ENCODE measurements around the gene BMPR1B. TPM values are rescaled to one million over a fixed set of nuclear protein-coding genes. Genes with fewer than 3 reads are reported as not detected.
"Not testable (repeated sequence)": the region's sequence is repeated elsewhere in the genome, so short reads cannot be mapped to it uniquely, and the experiment has no call there.

Gene BMPR1B
- total and polyA plus RNA-seq, 12 donors: 0.04 to 7.8 (median 2.5) TPM

- H3K4me3 ChIP-seq: no peak overlapping the region
- TF ChIP-seq CTCF (IDR thresholded peaks at IDR 0.05): no peak
- DNase-seq (no peak), ATAC-seq (no peak)
- intact Hi-C loops (cut with DNase I): no loop called here
- no peaks in the 10 kb centered on the region for H3K36me3 ChIP-seq
- H3K4me1 ChIP-seq: no peaks in the 10 kb centered on the region
- peaks cover 0 to 8% (median 0%) of the 10 kb centered on the region in 11 donors for H3K9me3 ChIP-seq
- WGBS, 2 donors: 75 to 80% methylated on average over 1 of the region's 1 CpG
- no peak overlapping the region for H3K27ac ChIP-seq
- no peaks in the 10 kb centered on the region for H3K27me3 ChIP-seq
These were observed 75.6 kb downstream of the BMPR1B start for GRCh38 chr4:94833394-94833793.

DNA sequence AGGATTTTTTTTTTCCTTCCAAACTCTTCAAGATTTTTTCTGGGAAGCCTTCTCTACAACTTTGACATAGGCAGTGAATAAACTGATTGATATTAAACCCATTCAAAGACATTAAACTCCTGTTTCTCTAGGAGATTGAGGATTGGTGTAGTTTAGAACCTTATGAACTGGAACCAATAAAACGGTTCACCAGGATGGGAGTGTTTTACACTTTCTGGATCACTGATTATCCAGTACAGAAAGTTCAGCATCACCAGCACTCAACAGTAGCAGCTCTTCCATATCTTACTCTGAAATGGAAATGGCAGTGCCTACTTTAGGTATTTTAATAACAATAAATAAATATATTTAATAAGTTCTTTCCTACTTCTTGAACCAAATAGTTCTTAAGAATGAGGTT lies 76.7 kb downstream of the BMPR1B start:
- H3K27ac ChIP-seq: no peak overlapping the region
- peaks cover 0 to 8% (median 0%) of the 10 kb centered on the region in 11 donors for H3K9me3 ChIP-seq
- no peaks in the 10 kb centered on the region for H3K36me3 ChIP-seq
- no peak for TF ChIP-seq CTCF (IDR thresholded peaks at IDR 0.05)
- intact Hi-C loops (cut with DNase I): no loop called here
- no peaks in the 10 kb centered on the region for H3K4me1 ChIP-seq
- no peak for ATAC-seq
- H3K4me3 ChIP-seq: no peak overlapping the region
- no peaks in the 10 kb centered on the region for H3K27me3 ChIP-seq
- WGBS, 2 donors: 71 to 84% methylated on average over 1 of the region's 1 CpG
- DNase-seq: no peak

DNA sequence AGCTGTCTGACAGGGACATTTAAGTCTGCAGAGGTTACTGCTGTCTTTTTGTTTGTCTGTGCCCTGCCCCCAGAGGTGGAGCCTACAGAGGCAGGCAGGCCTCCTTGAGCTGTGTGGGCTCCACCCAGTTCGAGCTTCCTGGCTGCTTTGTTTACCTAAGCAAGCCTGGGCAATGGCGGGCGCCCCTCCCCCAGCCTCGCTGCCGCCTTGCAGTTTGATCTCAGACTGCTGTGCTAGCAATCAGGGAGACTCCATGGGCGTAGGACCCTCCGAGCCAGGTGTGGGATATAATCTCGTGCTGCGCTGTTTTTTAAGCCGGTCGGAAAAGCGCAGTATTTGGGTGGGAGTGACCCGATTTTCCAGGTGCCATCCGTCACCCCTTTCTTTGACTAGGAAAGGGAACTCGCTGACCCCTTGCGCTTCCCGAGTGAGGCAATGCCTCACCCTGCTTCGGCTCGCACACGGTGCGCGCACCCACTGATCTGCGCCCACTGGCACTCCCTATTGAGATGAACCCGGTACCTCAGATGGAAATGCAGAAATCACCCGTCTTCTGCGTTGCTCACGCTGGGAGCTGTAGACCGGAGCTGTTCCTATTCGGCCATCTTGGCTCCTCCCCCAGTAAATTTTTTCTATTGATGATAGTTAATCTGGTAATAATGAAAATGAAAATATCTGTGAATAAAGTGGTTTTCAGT lies 83.6 kb downstream of the BMPR1B start:
- H3K9me3 ChIP-seq: peaks cover 0 to 18% (median 0%) of the 10 kb centered on the region in 11 donors
- H3K27ac ChIP-seq; intact Hi-C loops (cut with DNase I); H3K4me3 ChIP-seq; H3K27me3 ChIP-seq; H3K36me3 ChIP-seq; DNase-seq; H3K4me1 ChIP-seq; ATAC-seq: not testable (repeated sequence)
- WGBS, 2 donors: 88 to 90% methylated on average over 20 to 27 of the region's 29 CpGs

DNA sequence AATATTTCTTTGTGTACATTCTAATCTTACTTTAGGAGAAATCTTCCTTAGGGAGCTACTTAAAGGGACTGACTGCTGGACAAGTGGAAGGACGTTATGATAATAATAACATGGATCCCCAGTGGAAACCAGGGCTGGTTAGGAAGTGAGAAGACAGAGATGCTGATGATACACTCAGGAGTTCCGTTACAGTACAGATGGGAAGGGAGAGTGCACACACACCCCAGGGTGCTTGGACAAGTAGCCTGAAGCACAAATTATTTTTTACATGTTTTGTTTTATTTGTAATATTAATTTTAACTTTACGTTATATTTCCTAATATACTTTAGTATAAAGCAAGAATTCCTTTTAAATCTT lies 84.1 kb downstream of the BMPR1B start:
- Histone ChIP-seq H3K27ac (no peak overlapping the region), H3K27me3 (peaks cover 0 to 10% (median 0%) of the 10 kb centered on the region in 7 donors), H3K4me3 (no peak overlapping the region), H3K9me3 (peaks cover 0 to 16% (median 0%) of the 10 kb centered on the region in 11 donors), H3K4me1 (no peaks in the 10 kb centered on the region), H3K36me3 (no peaks in the 10 kb centered on the region)
- WGBS, 2 donors: 30 to 78% methylated on average over 3 of the region's 3 CpGs
- no peak for TF ChIP-seq CTCF (IDR thresholded peaks at IDR 0.05)
- intact Hi-C loops (cut with DNase I): no loop called here
- no peak for ATAC-seq
- DNase-seq: no peak

GRCh38 chr4:94843216-94843615 lies 85.5 kb downstream of the BMPR1B start:
- Histone ChIP-seq H3K4me1 (no peaks in the 10 kb centered on the region), H3K4me3 (no peak overlapping the region), H3K27me3 (peaks cover 0 to 10% (median 0%) of the 10 kb centered on the region in 7 donors), H3K27ac (no peak overlapping the region), H3K36me3 (no peaks in the 10 kb centered on the region), H3K9me3 (peaks cover 0 to 11% (median 0%) of the 10 kb centered on the region in 11 donors)
- intact Hi-C loops (cut with DNase I): no loop called here
- DNase-seq (no peak), ATAC-seq (no peak)
- no peak for TF ChIP-seq CTCF (IDR thresholded peaks at IDR 0.05)
